Upper lobe of right lung (tissue), 1 donor: Measurements from ENCODE around the gene DPEP1. TPM values are rescaled to one million over a fixed set of nuclear protein-coding genes. Genes with fewer than 3 reads are reported as not detected.

Experiments used
- ATAC-seq: fragments of 200-7000 bp; cut with Tn5 transposase; one replicate; pipeline ENCODE4 v1.9.1; 2020; ENCODE audit warnings: mild to moderate bottlenecking, moderate library complexity
- DNase-seq: peaks from one replicate; pipeline ENCODE4 v3.0.0-alpha.2; 2020
- H3K27ac ChIP-seq: fragments of 200-600 bp; one replicate; pipeline ENCODE4 v1.8.0; 2022
- H3K27me3 ChIP-seq: fragments of 200-600 bp; one replicate; pipeline ENCODE4 v1.8.0; 2022; ENCODE audit warnings: mild to moderate bottlenecking
- H3K36me3 ChIP-seq: fragments of 200-600 bp; one replicate; pipeline ENCODE4 v1.8.0; 2022
- H3K4me1 ChIP-seq: fragments of 200-600 bp; one replicate; pipeline ENCODE4 v1.8.0; 2022
- H3K4me3 ChIP-seq: fragments of 200-600 bp; one replicate; pipeline ENCODE4 v1.8.0; 2022; ENCODE audit warnings: mild to moderate bottlenecking
- H3K9me3 ChIP-seq: fragments of 200-600 bp; one replicate; pipeline ENCODE4 v1.8.0; 2022
- CTCF ChIP-seq: fragments of 200-600 bp; IDR thresholded peaks from one replicate; pipeline ENCODE4 v1.8.0; 2022; ENCODE audit warnings: antibody characterized with exemption
- intact Hi-C: fragments of 100-400 bp; cut with DNase I; formaldehyde crosslinking; loops from one replicate; pipeline ENCODE4 v1.11.0; 2022
- total RNA-seq: library from RNA; stranded (reverse); fragmentation: NEBNext Ultra II Directional; extraction: Animal tissue kit (Norgen Biotek cat#: 25700); gene quantifications from one replicate; pipeline ENCODE4 v1.2.1, GENCODE V29; 2021
- donor health status: DM: no; HTN: yes; CAD: no; lungs with severe emphysema.

The DPEP1 gene
- total RNA-seq, 1 donor from 2014 or later = 3.0 TPM

- intact Hi-C loops = no loop called here
- Histone ChIP-seq H3K9me3 (no peaks in the 10 kb centered on the region), H3K4me3 (no peak overlapping the region), H3K4me1 (no peaks in the 10 kb centered on the region), H3K27me3 (no peaks in the 10 kb centered on the region), H3K27ac (peak overlapping the region; percentile 26), H3K36me3 (no peaks in the 10 kb centered on the region)
- no peak for DNase-seq
- no peak for TF ChIP-seq CTCF
- no peak for ATAC-seq
These were observed 3.2 kb downstream of the DPEP1 start for GRCh38 chr16:89616623-89617022.

GRCh38 chr16:89617036-89617435 is 3.6 kb downstream of the DPEP1 start:
- Histone ChIP-seq H3K27ac (no peak overlapping the region), H3K4me1 (no peaks in the 10 kb centered on the region), H3K27me3 (no peaks in the 10 kb centered on the region), H3K4me3 (no peak overlapping the region), H3K36me3 (no peaks in the 10 kb centered on the region), H3K9me3 (no peaks in the 10 kb centered on the region)
- ATAC-seq = no peak
- no peak for TF ChIP-seq CTCF
- intact Hi-C loops = no loop called here
- no peak for DNase-seq

GRCh38 chr16:89618109-89618998 is 4.9 kb downstream of the DPEP1 start:
- intact Hi-C loops = no loop called here
- no peak for ATAC-seq
- no peaks in the 10 kb centered on the region for H3K36me3 ChIP-seq
- H3K9me3 ChIP-seq = no peaks in the 10 kb centered on the region
- H3K4me1 ChIP-seq = no peaks in the 10 kb centered on the region
- TF ChIP-seq CTCF = no peak
- no peak for DNase-seq
- no peak overlapping the region for H3K27ac ChIP-seq
- H3K4me3 ChIP-seq = no peak overlapping the region
- no peaks in the 10 kb centered on the region for H3K27me3 ChIP-seq

DNA sequence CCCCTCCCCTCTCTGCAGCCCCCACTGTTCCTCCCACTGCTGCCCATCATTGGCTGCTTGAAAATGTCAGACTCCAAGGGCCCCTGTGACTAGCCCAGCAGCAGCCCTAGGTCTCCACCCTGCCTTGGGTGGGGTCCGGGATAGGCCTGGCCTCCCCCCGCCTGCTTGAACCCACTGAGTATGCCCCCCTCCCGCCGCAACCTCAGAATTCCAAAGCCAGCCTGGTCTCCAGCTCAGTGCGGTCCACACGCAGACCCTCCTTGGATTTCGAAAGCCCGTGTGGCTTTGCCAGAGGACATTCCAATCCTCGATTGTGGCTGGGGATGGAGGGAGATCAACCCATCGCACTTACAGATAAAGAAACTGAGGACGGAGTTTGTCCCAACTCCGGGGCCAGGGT is 6.4 kb downstream of the DPEP1 start:
- intact Hi-C loops = no loop called here
- no peaks in the 10 kb centered on the region for H3K4me1 ChIP-seq
- H3K27ac ChIP-seq = no peak overlapping the region
- no peaks in the 10 kb centered on the region for H3K27me3 ChIP-seq
- DNase-seq (no peak), ATAC-seq (no peak)
- H3K4me3 ChIP-seq = no peak overlapping the region
- no peak for TF ChIP-seq CTCF
- no peaks in the 10 kb centered on the region for H3K9me3 ChIP-seq
- H3K36me3 ChIP-seq = no peaks in the 10 kb centered on the region

DNA sequence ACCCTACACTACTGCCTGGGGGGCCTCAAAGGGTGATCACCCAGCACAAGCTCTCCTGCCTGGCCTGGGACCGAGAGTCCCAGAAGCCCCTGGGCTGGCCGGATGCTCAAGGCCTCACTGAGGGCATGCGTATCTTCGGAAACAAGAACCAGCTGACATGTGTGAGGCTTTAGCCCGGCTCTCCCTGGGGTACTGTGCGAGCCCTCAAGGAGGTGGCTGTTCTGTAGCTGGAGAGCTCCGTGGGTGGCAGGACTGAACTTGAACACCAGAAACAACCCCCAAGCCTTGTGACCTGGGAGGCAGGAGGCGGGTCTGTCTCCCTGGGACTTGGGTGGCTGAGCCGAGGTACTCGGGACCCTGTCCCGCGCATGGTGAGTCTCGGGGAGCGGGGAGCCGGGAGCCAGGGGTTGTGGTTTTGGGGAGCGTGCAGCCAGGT is 7.0 kb downstream of the DPEP1 start:
- no peaks in the 10 kb centered on the region for H3K9me3 ChIP-seq
- H3K27ac ChIP-seq = no peak overlapping the region
- H3K4me1 ChIP-seq = no peaks in the 10 kb centered on the region
- H3K27me3 ChIP-seq = no peaks in the 10 kb centered on the region
- no peaks in the 10 kb centered on the region for H3K36me3 ChIP-seq
- no peak for TF ChIP-seq CTCF
- intact Hi-C loops = no loop called here
- ATAC-seq (no peak), DNase-seq (no peak)
- no peak overlapping the region for H3K4me3 ChIP-seq
